ENCODE results near the gene RRAS2. TPM values are rescaled to one million over a fixed set of nuclear protein-coding genes. Genes with fewer than 3 reads are reported as not detected.

RRAS2 gene
- total and polyA plus RNA-seq, 2 donors (not counting 3 experiments of a cell fraction or from before 2014, with no cell fraction given), result 30.1 to 80.5 TPM

GRCh38 chr11:14262271-14262846, 96.6 kb downstream of the RRAS2 start:
- Histone ChIP-seq H3K36me3 (ENCODE audit: control insufficient read depth in 2 of 2, extremely low read depth in 1 of 2, insufficient read depth in 2 of 2, low read length in 2 of 2) (peaks cover 2 to 3% of the 10 kb centered on the region in 2 experiments), H3K4me3 (replicated peaks in 1 of 3; ENCODE audit: insufficient read depth in 1 of 3, low read depth in 1 of 3, low read length in 3 of 3) (no peak overlapping the region), H3K4me1 (ENCODE audit: control insufficient read depth, extremely low read depth, insufficient read depth, low read length) (peaks cover 5% of the 10 kb centered on the region), H3K27ac (ENCODE audit: insufficient read depth, low read depth, low read length) (no peak overlapping the region), H3K9me1 (replicated peaks; ENCODE audit: control insufficient read depth, extremely low read depth, insufficient read depth, low read length) (no peaks in the 10 kb centered on the region), H2AFZ (ENCODE audit: low read depth, low read length) (no peak overlapping the region), H4K20me1 (replicated peaks; ENCODE audit: control insufficient read depth, extremely low read depth, insufficient read depth, low read length) (no peaks in the 10 kb centered on the region), H3K79me2 (ENCODE audit: control insufficient read depth, insufficient read depth, low read length) (no peaks in the 10 kb centered on the region), H3K27me3 (ENCODE audit: control insufficient read depth in 2 of 2, insufficient read depth in 2 of 2, low read length in 2 of 2) (no peaks in the 10 kb centered on the region), H3K9me3 (replicated peaks; ENCODE audit: control insufficient read depth, insufficient read depth, low read length) (no peaks in the 10 kb centered on the region), H3K9ac (replicated peaks; ENCODE audit: extremely low read depth, insufficient read depth, low read length) (no peak overlapping the region), H3K4me2 (ENCODE audit: insufficient read depth, low read length) (no peak overlapping the region)
- dilution Hi-C loops (cut with MboI; ENCODE audit: extremely low pct_ligation_motif_present, low sequenced_read_pairs), result no loop called here
- no peak for TF ChIP-seq POLR2AphosphoS5 (IDR thresholded peaks at IDR 0.05; ENCODE audit: insufficient read depth, low read depth, low read length)
- no peak for TF ChIP-seq MYC (IDR thresholded peaks at IDR 0.05; ENCODE audit: low read depth, low read length)
- TF ChIP-seq FOS (IDR thresholded peaks at IDR 0.05; ENCODE audit: borderline replicate concordance, insufficient read depth, low read length), result no peak
- no peak for TF ChIP-seq EZH2 (IDR thresholded peaks at IDR 0.05; ENCODE audit: borderline replicate concordance, low read depth, low read length, severe bottlenecking)
- no peak for TF ChIP-seq CTCF (IDR thresholded peaks at IDR 0.05; ENCODE audit: extremely low read depth in 1 of 2, insufficient read depth in 1 of 2, low read depth in 1 of 2, low read length in 2 of 2)
- no peak for TF ChIP-seq MAX (IDR thresholded peaks at IDR 0.05; ENCODE audit: insufficient read depth, insufficient read length)
- TF ChIP-seq POLR2A (IDR thresholded peaks at IDR 0.05; ENCODE audit: low read depth, low read length), result no peak
- no peak for TF ChIP-seq JUN (IDR thresholded peaks at IDR 0.05; ENCODE audit: borderline replicate concordance, insufficient read depth, insufficient read length, low read depth)
- no peak for TF ChIP-seq GATA2 (IDR thresholded peaks at IDR 0.05; ENCODE audit: insufficient read depth, insufficient read length, low read depth, low read length)
- intact Hi-C loops (cut with micrococcal nuclease), result no loop called here
- DNase-seq (ENCODE audit: low read depth, low spot score) (no peak), FAIRE-seq (no peak)
- ChIA-PET POLR2A (no interaction called here), CTCF (interaction anchor here (0.8 to 2.1 kb wide), 3 partner anchors 13 to 193 kb away, joined by 4 to 6 read pairs (median 5); no protein-coding TSS in a partner anchor)
- no TSS peak for BruUV-seq (replicated peaks)

Data from endothelial cell of umbilical vein (primary cell).